GM19193 (cell line): ENCODE results near the gene GTPBP1.

ENCODE experiments used
- POLR2A ChIP-seq: IDR thresholded peaks from 4 replicates; pipeline ENCODE4 v1.6.1; 2011; ENCODE audit not compliant: insufficient read depth, insufficient read length; ENCODE audit errors: extremely low read depth

The GTPBP1 gene

DNA sequence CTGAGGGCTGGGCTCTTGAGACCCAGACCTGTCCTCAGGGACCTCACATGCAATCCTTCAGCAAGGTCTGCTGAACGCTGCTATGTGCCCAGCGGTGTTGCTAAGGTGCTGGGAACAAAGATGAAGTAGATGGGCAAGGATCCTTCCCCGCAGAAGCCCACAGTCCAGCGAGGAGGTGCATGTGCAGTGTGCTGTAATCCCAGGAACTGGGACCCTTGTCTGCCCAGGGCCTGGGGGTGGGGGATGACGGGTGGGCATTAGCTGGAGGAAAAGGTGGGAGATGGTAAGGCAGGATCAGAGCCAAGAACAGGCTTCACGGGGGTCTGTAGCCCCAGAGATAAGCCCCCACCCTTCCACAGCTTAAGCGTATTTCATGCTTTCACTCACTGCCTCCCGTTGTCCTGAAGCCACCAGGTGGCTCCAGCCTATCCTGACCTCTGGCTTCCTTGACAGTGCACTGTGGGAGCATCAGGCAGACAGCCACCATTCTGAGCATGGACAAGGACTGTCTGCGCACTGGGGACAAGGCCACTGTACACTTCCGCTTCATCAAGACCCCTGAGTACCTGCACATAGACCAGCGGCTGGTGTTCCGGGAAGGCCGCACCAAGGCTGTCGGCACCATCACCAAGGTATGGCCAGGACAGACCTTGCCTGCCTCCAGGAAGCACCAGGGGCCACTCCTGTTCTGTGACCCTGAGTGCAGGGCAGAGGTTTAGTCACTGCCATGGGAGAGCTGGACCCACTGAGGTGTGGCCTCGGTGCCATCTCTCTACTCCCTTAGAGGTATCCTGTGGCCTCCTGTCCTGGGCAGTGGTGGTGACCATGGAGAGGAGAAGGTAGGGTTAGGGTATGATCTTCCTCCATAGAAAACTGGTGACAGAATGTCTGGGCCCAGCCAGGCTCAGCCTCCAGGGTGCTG is 22.0 kb downstream of the GTPBP1 start:
- no peak for TF ChIP-seq POLR2A

- TF ChIP-seq POLR2A = no peak
Observed at GRCh38 chr22:38728871-38729796, 23.4 kb downstream of the GTPBP1 start.

- no peak for TF ChIP-seq POLR2A
Observed at GRCh38 chr22:38729946-38730345, 24.2 kb downstream of the GTPBP1 start.

GRCh38 chr22:38730411-38730871 is 24.7 kb downstream of the GTPBP1 start:
- no peak for TF ChIP-seq POLR2A

DNA sequence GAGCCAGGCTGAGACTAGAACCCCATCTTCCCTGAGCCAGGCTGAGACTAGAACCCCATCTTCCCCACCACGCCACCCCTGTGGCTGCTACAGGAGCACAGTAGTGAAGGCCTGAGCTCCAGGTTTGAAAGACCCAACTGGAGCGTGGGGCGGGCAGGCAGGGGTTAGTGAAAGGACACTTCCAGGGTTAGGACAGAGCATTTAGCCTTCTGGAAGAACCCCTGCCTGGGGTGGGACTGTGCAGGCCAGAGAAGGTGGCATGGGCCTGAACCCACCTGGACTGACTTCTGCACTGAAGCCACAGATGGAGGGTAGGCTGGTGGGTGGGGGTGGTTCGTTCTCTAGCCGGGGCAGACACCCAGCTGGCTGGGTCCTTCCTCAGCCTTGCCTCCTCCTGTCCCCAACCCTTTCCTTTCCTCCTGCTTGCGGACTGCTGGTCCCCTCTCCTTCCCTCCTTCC is 26.0 kb downstream of the GTPBP1 start:
- no peak for TF ChIP-seq POLR2A

DNA sequence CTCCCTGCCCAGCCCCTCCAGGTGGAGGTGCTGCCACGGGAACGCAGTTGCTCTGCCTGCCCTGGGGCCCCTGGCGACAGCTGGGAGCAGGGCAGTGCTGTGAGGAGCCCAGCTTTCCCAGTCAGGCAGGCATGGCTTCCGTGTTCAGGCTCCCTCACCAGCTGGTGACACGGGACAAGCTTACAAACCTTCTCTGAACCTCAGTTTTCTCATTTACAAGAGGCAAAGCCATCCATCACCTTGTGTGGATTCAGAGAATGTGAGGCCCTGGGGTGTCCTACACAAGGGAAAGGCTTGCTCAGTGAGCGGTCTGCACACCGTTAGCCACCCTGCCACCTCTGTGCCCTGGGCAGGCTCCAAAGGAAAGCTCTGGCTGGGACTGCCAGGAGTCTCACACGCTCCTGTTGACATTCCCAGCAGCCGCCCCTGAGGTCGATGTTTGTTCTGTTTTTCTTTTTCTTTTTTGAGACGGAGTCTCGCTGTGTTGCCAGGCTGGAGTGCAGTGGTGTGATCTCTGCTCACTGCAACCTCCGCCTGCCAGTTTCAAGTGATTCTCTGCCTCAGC is 26.6 kb downstream of the GTPBP1 start:
- peak; percentile 10 for TF ChIP-seq POLR2A

GRCh38 chr22:38733329-38733723 is 27.6 kb downstream of the GTPBP1 start:
- no peak for TF ChIP-seq POLR2A

DNA sequence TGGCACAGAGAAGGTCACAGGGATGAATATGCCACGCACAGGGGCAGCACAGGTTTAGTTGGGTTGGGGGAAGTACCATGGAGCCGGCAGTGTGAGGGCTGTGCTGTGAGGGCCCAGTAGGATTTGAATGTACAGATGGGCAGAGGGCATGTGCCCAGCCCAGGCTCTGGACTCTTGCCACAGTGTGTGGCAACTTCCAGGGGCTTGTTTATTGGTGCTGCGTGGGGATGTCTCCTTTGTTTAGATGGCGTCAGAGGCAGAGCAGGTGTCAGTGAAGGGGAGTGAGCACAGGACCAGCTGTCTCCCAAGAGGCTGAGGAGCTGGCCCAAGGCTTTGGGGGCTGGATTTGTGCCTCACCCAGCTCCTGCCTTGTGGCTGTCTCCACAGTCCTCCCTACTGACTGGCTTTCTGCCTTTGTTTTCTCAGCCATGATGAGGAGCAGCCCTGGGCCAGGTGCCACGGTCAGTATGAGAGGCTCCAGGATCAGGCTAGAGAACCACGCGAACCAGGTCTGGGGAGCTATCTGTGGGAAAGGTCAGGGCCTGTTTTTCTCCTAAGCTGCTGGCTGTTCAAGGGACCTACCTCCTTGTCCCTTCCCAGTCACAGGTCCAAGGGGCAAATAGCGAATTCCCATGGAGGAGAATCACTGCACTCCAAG is 28.1 kb downstream of the GTPBP1 start:
- peak; percentile 49 for TF ChIP-seq POLR2A

DNA sequence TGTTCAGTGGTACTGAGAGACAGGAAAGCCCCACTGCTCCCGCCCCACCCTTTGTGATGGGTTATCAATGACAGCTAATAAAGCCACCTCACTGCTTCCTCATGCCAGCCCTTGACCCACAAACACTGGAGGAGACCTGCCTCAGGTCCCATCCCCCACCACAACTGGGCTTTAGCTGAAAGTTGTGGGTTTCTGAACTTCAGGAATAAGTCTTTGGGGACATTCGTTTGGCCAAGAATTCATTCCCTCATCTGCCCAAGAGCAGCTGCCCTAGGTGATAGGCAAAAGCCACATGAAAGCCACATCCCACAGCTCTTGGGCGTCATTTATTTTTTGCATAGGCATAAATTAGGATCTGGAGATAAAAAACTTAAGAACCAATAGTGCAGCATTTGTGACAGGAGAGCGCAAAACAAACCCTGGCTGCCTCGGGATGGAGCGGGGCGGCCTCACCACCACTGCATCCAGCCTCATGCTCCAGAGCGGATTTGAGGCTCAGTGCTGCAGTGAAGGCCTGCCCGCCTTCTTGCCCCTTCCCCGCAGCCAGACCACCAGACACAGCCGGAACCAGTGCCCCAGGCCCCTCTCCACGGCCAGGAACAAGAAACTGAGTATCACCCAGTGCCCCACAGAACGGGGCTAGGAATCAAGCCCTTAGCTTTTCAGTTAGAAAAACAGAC is 28.8 kb downstream of the GTPBP1 start:
- no peak for TF ChIP-seq POLR2A

- TF ChIP-seq POLR2A = peak; percentile 56
Observed at GRCh38 chr22:38735126-38735464, 29.4 kb downstream of the GTPBP1 start.

DNA sequence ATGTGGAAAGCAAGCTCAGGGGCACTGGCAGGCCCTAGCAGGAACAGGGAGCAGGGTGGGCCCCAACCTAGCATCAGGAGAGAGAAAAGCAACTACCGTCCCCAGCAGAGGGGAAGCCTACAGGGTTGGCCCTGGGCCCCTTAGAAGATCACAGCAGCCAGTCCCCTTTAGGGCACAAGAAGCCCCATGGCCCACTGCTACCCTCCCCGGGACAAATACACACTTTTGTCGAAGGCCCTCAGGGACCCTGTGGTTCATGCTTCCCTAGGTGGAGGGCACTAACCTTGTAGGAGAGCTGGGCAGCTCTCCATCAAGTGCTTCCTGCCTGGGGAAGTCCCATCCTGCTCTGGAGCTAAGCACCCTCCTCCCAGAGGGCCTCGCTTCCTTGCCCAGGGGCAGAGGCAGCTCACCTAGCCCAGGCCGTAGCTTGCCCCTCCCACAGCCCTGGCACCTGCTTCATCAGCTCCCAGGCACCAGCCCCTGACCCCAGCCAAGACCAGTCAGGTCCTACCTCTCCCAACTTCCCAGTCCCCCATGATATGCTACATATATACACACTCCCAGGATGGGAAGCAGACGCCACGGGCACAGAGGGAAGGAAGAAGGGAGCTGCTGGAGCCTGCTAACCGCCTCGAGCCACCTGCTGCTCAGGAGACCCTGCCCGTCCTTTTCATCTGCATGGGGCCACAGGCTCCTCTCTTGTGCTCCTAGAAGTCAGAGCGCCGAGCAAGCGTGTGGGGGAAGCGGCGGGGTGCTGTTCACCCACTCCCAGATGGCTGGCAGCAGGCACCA is 29.9 kb downstream of the GTPBP1 start:
- TF ChIP-seq POLR2A = peak; percentile 47

- no peak for TF ChIP-seq POLR2A
Observed at GRCh38 chr22:38736257-38736570, 30.5 kb downstream of the GTPBP1 start.

DNA sequence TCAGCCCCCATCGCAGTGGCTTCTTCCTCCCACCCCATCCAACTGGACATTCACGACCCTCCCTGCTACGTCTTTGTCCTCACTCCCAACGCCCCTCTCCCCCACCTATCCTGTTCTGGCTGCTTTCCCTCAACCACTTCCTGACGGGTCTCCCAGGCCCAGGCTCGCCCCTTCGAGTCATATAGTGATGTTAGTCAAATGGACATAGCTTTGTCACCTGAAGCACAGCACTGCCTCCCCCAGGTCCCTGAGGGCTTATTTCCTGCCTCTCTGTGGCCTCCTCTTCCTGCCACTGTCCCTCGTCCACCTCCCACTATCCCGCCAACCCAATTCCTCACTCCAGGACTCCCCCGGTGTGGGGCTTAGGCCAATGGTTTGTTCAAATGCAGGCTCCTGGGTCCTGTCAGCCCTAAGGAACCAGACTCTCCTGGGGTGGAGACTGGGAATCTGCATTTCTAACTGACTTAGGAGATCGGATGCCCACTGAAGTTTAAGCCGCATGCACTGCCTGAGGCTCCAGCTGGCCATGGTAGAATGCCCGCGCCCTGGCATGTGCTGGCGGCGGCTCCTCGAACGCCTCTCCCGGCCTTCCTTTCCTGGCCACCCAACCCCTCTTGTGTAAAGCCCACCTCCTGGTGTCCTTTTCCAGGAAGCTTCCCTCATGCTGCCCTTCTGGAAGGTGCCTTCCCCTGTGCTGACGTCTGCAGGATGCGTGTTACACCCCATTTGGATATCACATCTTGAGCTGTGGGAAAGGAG is 31.7 kb downstream of the GTPBP1 start:
- no peak for TF ChIP-seq POLR2A
